GM18867 (cell line): ENCODE measurements around the gene SLC38A4.
"Not testable (repeated sequence)": the region's sequence is repeated elsewhere in the genome, so short reads cannot be mapped to it uniquely, and the experiment has no call there.

Source experiments
- ATAC-seq: cut with Tn5 transposase; IDR thresholded peaks from one replicate; pipeline ENCODE4 v1.9.1; 2021; ENCODE audit warnings: mild to moderate bottlenecking, moderate library complexity; ENCODE audit not compliant: unreplicated experiment

The SLC38A4 gene

GRCh38 chr12:46779063-46779462 lies 46.7 kb downstream of the SLC38A4 start:
- no peak for ATAC-seq

- ATAC-seq = no peak
Measured at GRCh38 chr12:46778415-46778814, 47.4 kb downstream of the SLC38A4 start.

GRCh38 chr12:46777587-46777986 lies 48.2 kb downstream of the SLC38A4 start:
- no peak for ATAC-seq

- no peak for ATAC-seq
Measured at GRCh38 chr12:46775796-46776195, 50.0 kb downstream of the SLC38A4 start.

- no peak for ATAC-seq
Measured at GRCh38 chr12:46774322-46774633, 51.5 kb downstream of the SLC38A4 start.

GRCh38 chr12:46773586-46774321 lies 52.0 kb downstream of the SLC38A4 start:
- no peak for ATAC-seq

GRCh38 chr12:46771268-46771827 lies 54.4 kb downstream of the SLC38A4 start:
- ATAC-seq = no peak

GRCh38 chr12:46770501-46771183 lies 55.2 kb downstream of the SLC38A4 start:
- ATAC-seq = no peak

GRCh38 chr12:46764005-46764404 lies 61.8 kb downstream of the SLC38A4 start:
- ATAC-seq = no peak

GRCh38 chr12:46763230-46763629 lies 62.6 kb downstream of the SLC38A4 start:
- ATAC-seq = no peak

- no peak for ATAC-seq
Measured at GRCh38 chr12:46754550-46754949, 71.2 kb downstream of the SLC38A4 start.

GRCh38 chr12:46752396-46752795 lies 73.4 kb downstream of the SLC38A4 start:
- no peak for ATAC-seq

- ATAC-seq = no peak
Measured at GRCh38 chr12:46751173-46751572, 74.6 kb downstream of the SLC38A4 start.

- no peak for ATAC-seq
Measured at GRCh38 chr12:46749322-46749721, 76.5 kb downstream of the SLC38A4 start.

GRCh38 chr12:46744283-46744682 lies 81.5 kb downstream of the SLC38A4 start:
- ATAC-seq = no peak

- ATAC-seq = no peak
Measured at GRCh38 chr12:46743456-46743855, 82.3 kb downstream of the SLC38A4 start.

- not testable (repeated sequence) for ATAC-seq
Measured at GRCh38 chr12:46742271-46742670, 83.5 kb downstream of the SLC38A4 start.

GRCh38 chr12:46725332-46725731 lies 100.5 kb downstream of the SLC38A4 start:
- no peak for ATAC-seq

- no peak for ATAC-seq
Measured at GRCh38 chr12:46723629-46724419, 102.0 kb downstream of the SLC38A4 start.

GRCh38 chr12:46722394-46723185 lies 103.2 kb downstream of the SLC38A4 start:
- ATAC-seq = no peak

- no peak for ATAC-seq
Measured at GRCh38 chr12:46718495-46718894, 107.3 kb downstream of the SLC38A4 start.
